ENCODE results near the gene HSD17B2.
"Not testable (repeated sequence)": the region's sequence is repeated elsewhere in the genome, so short reads cannot be mapped to it uniquely, and the experiment has no call there.

The HSD17B2 gene

GRCh38 chr16:82136956-82137821, 102.1 kb downstream of the HSD17B2 start:
- Histone ChIP-seq H3K36me3 (peaks cover 32% of the 10 kb centered on the region), H3K9ac (no peak overlapping the region), H3K4me1 (peaks cover 10% of the 10 kb centered on the region), H3K9me3 (no peaks in the 10 kb centered on the region), H3K27ac (no peak overlapping the region), H4K20me1 (no peaks in the 10 kb centered on the region), H3K4me3 (no peak overlapping the region), H3K4me2 (no peak overlapping the region), H3K27me3 (no peaks in the 10 kb centered on the region)
- TF ChIP-seq Cebpa-rat (IDR thresholded peaks at IDR 0.05), result no peak

- Histone ChIP-seq H3K9me3 (no peaks in the 10 kb centered on the region), H3K27ac (no peak overlapping the region), H3K27me3 (no peaks in the 10 kb centered on the region), H3K4me3 (no peak overlapping the region), H3K9ac (no peak overlapping the region), H3K36me3 (peaks cover 32% of the 10 kb centered on the region), H3K4me2 (no peak overlapping the region), H4K20me1 (no peaks in the 10 kb centered on the region), H3K4me1 (peaks cover 10% of the 10 kb centered on the region)
- TF ChIP-seq Cebpa-rat (IDR thresholded peaks at IDR 0.05), result no peak
Measured at GRCh38 chr16:82137822-82138167, 102.7 kb downstream of the HSD17B2 start.

- no peak overlapping the region for H3K4me3 ChIP-seq
- H3K9me3 ChIP-seq, result no peaks in the 10 kb centered on the region
- H4K20me1 ChIP-seq, result no peaks in the 10 kb centered on the region
- H3K27me3 ChIP-seq, result no peaks in the 10 kb centered on the region
- no peak for TF ChIP-seq Cebpa-rat (IDR thresholded peaks at IDR 0.05)
- H3K27ac ChIP-seq, result no peak overlapping the region
- H3K36me3 ChIP-seq, result peaks cover 32% of the 10 kb centered on the region
- H3K4me1 ChIP-seq, result peaks cover 7% of the 10 kb centered on the region
- H3K9ac ChIP-seq, result no peak overlapping the region
- H3K4me2 ChIP-seq, result no peak overlapping the region
Measured at GRCh38 chr16:82138478-82139285, 103.6 kb downstream of the HSD17B2 start.

- peaks cover 32% of the 10 kb centered on the region for H3K36me3 ChIP-seq
- H3K4me3 ChIP-seq, H4K20me1 ChIP-seq, H3K27ac ChIP-seq, H3K4me2 ChIP-seq, H3K27me3 ChIP-seq, H3K4me1 ChIP-seq, H3K9ac ChIP-seq, H3K9me3 ChIP-seq: not testable (repeated sequence)
Measured at GRCh38 chr16:82139286-82139571, 104.2 kb downstream of the HSD17B2 start.

- no peaks in the 10 kb centered on the region for H3K27me3 ChIP-seq
- H3K4me2 ChIP-seq, result no peak overlapping the region
- no peaks in the 10 kb centered on the region; the same call in 1 of the 2 replicates for H3K9me3 ChIP-seq
- H3K4me3 ChIP-seq, result no peak overlapping the region
- peaks cover 53% of the 10 kb centered on the region for H3K36me3 ChIP-seq
- H3K27ac ChIP-seq, result no peak overlapping the region
- no peak overlapping the region for H3K9ac ChIP-seq
- TF ChIP-seq Cebpa-rat (IDR thresholded peaks at IDR 0.05), result no peak
- H4K20me1 ChIP-seq, result no peaks in the 10 kb centered on the region
- H3K4me1 ChIP-seq, result peaks cover 11% of the 10 kb centered on the region
Measured at GRCh38 chr16:82146556-82146955, 111.5 kb downstream of the HSD17B2 start.

GRCh38 chr16:82146957-82147356, 111.9 kb downstream of the HSD17B2 start:
- TF ChIP-seq Cebpa-rat (IDR thresholded peaks at IDR 0.05), result no peak
- Histone ChIP-seq H3K9ac (no peak overlapping the region), H4K20me1 (no peaks in the 10 kb centered on the region), H3K27me3 (no peaks in the 10 kb centered on the region), H3K9me3 (no peaks in the 10 kb centered on the region; the same call in 1 of the 2 replicates), H3K27ac (no peak overlapping the region), H3K4me2 (no peak overlapping the region), H3K36me3 (peaks cover 53% of the 10 kb centered on the region), H3K4me3 (no peak overlapping the region), H3K4me1 (peaks cover 11% of the 10 kb centered on the region)

GRCh38 chr16:82147546-82147945, 112.5 kb downstream of the HSD17B2 start:
- no peak for TF ChIP-seq Cebpa-rat (IDR thresholded peaks at IDR 0.05)
- Histone ChIP-seq H3K9me3 (no peaks in the 10 kb centered on the region; the same call in 1 of the 2 replicates), H3K36me3 (peaks cover 57% of the 10 kb centered on the region)

More at GRCh38 chr16:82147546-82147945, 112.5 kb downstream of the HSD17B2 start:
- no peak overlapping the region for H3K27ac ChIP-seq
- no peak overlapping the region for H3K4me2 ChIP-seq
- H3K27me3 ChIP-seq, result no peaks in the 10 kb centered on the region
- no peak overlapping the region for H3K9ac ChIP-seq
- no peaks in the 10 kb centered on the region for H4K20me1 ChIP-seq
- peaks cover 11% of the 10 kb centered on the region for H3K4me1 ChIP-seq
- no peak overlapping the region for H3K4me3 ChIP-seq
